Brain microvascular endothelial cell (primary cell): ENCODE measurements around the gene CHMP3.

Source experiments
- DNase-seq: peaks from one replicate; pipeline ENCODE4 v3.0.0-alpha.2; 2020
- H3K27ac ChIP-seq: fragments of 250-450 bp; sonication (Bioruptor Pico); 2 replicates; pipeline ENCODE4 v1.5.1; 2020; ENCODE audit warnings: mild to moderate bottlenecking, moderate library complexity
- H3K27me3 ChIP-seq: fragments of 250-450 bp; sonication (Bioruptor Pico); replicated peaks from 2 replicates; pipeline ENCODE4 v1.5.1; 2020; ENCODE audit warnings: mild to moderate bottlenecking
- H3K36me3 ChIP-seq: fragments of 250-450 bp; sonication (Bioruptor Pico); replicated peaks from 2 replicates; pipeline ENCODE4 v1.5.1; 2020; ENCODE audit warnings: mild to moderate bottlenecking
- H3K4me3 ChIP-seq: 2 replicates; pipeline ENCODE4 v1.5.1; 2011; ENCODE audit warnings: low read depth, mild to moderate bottlenecking, control low read depth, low read length, moderate library complexity
- in situ Hi-C: cut with HindIII; loops from 2 replicates; pipeline ENCODE4 v1.10.0; 2017; ENCODE audit warnings: low sequenced_read_pairs, low pct_ligation_motif_present
- TF ChIP-seq, protein P1 (sequence below): IDR thresholded peaks from 2 replicates; pipeline ENCODE4 v1.5.1; 2011; ENCODE audit warnings: low read depth, mild to moderate bottlenecking, moderate library complexity, low read length, control low read depth, inconsistent platforms; ENCODE audit errors: missing control alignments

Gene CHMP3

DNA sequence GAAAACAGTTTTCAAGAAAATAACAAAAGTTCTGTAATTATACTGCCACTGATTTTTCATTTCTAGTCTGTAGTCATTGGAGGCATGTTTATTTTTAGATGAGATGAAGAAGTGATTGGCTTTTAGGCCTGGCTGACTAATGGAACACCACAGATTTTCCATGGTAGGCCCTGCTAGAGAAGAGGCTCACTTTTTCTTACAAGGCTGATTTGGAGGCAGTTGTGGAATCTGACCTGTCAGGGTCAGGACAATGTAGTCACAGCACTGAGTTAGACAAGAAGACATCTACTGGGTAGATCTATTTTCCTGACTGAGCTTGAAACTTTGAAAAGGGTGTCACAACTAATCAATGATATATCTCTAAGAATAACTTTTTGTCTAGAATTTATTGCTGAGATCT, 78.1 kb downstream of the CHMP3 start:
- no peak for DNase-seq
- TF ChIP-seq, protein P1, sequence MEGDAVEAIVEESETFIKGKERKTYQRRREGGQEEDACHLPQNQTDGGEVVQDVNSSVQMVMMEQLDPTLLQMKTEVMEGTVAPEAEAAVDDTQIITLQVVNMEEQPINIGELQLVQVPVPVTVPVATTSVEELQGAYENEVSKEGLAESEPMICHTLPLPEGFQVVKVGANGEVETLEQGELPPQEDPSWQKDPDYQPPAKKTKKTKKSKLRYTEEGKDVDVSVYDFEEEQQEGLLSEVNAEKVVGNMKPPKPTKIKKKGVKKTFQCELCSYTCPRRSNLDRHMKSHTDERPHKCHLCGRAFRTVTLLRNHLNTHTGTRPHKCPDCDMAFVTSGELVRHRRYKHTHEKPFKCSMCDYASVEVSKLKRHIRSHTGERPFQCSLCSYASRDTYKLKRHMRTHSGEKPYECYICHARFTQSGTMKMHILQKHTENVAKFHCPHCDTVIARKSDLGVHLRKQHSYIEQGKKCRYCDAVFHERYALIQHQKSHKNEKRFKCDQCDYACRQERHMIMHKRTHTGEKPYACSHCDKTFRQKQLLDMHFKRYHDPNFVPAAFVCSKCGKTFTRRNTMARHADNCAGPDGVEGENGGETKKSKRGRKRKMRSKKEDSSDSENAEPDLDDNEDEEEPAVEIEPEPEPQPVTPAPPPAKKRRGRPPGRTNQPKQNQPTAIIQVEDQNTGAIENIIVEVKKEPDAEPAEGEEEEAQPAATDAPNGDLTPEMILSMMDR, result no peak
- H3K27me3 ChIP-seq, result no peaks in the 10 kb centered on the region
- peaks cover 81% of the 10 kb centered on the region for H3K36me3 ChIP-seq
- in situ Hi-C loops, result no loop called here
- H3K27ac ChIP-seq, result no peak overlapping the region
- no peak overlapping the region for H3K4me3 ChIP-seq

DNA sequence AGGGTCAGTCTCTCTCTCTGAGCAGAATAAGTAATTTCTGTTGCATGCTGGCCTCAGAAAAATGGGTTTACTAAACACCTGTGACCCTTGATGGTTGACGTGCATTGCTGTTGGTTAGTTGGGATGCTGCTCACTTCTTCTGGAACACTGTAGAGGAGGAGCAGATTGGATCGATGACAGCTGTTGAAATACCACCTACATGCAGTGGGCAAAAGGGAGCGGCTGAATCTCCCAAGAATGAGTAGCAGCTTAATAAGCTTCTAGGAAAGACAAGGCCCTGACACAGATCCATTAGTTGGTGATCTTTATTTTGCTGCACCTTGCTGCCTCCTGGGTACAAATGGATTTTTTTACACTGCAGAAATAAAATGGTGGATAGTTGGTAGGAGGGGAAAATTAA, 78.9 kb downstream of the CHMP3 start:
- DNase-seq, result no peak
- H3K4me3 ChIP-seq, result no peak overlapping the region
- H3K27me3 ChIP-seq, result no peaks in the 10 kb centered on the region
- in situ Hi-C loops, result no loop called here
- peaks cover 81% of the 10 kb centered on the region for H3K36me3 ChIP-seq
- no peak overlapping the region for H3K27ac ChIP-seq
- TF ChIP-seq, protein P1, result no peak

DNA sequence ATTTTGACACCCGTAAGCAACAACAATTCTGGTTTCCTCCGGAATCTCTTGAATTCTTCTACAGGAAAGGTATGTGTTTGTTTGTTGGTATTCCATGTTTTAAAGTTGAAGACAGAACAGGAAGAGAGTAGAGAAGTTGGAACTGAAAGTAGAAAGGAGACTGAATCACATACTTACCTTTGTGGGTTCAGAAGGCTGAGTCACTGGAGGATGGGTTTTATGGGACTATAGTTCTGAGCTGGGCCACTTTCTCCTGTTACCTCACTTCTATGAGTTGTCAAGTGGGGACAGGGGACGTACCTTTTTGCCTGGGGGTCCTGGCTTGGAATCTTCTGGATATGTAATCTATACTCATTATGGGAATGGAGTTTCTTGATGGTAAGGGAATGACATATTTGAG, 81.2 kb downstream of the CHMP3 start:
- DNase-seq, result no peak
- peaks cover 80% of the 10 kb centered on the region for H3K36me3 ChIP-seq

DNA sequence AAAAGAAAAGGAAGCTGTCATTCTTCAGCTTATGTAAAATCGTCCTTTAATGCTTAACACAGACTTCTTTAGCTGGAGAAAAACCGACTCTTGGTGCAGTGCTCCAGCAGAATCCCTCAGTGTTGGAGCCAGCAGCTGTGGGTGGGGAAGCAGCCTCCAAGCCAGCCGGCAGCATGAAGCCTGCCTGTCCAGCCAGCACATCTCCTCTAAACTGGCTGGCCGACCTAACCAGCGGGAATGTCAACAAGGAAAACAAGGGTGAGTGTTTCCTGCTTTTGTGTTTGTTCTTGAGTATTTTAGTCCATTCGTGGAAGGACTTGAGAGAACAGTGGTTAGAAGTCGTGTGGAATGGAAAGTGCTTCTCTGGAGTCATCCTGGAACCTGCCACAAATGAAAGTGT, 83.1 kb downstream of the CHMP3 start:
- Histone ChIP-seq H3K27me3 (no peaks in the 10 kb centered on the region), H3K36me3 (peaks cover 67% of the 10 kb centered on the region), H3K27ac (no peak overlapping the region), H3K4me3 (no peak overlapping the region)
- no peak for DNase-seq
- in situ Hi-C loops, result no loop called here
- TF ChIP-seq, protein P1, result no peak

More for the DNA sequence above, 81.2 kb downstream of the CHMP3 start:
- in situ Hi-C loops, result no loop called here
- no peak overlapping the region for H3K4me3 ChIP-seq
- TF ChIP-seq, protein P1, result no peak
- H3K27ac ChIP-seq, result no peak overlapping the region
- no peaks in the 10 kb centered on the region for H3K27me3 ChIP-seq

DNA sequence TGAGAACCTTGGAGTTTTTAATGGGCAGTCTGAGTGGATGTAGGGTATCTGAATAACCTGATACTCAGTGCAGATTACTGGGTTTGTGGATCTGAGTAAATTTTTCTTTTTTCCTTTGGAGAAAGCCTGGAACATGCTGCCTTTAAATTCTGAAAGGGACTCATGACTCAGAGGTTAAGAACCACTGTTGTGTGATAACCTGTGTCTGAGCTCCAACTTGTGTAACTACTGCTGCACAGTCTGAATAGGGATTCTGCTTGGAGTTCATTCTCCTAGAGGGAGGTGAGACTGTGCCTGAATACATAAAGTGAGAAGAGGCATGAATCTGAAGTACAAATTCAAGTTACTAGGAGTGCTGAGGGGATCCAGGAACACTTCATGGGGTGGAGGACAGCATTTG, 85.9 kb downstream of the CHMP3 start:
- in situ Hi-C loops, result no loop called here
- Histone ChIP-seq H3K27ac (no peak overlapping the region), H3K27me3 (no peaks in the 10 kb centered on the region), H3K36me3 (peaks cover 53% of the 10 kb centered on the region), H3K4me3 (no peak overlapping the region)
- TF ChIP-seq, protein P1, result no peak
- DNase-seq, result no peak

DNA sequence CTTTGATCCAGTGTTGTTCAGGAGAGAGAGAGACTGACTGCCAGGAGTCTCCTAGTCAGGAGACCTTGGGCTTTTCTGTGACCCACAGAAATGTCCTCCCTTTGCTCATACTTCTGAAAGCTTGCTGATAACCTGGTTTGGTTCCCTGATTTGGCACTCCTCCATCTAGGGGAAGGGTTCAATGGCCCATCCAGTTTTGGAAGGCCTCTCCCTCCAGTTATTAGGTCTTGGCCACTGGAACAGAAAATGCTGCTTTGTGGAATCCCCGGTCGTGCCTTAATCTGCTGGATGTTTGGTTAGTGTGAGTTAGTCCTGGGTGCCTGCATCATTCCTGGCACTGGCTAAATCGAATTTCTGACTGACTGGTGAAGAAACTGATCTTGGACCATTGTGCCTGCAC, 86.3 kb downstream of the CHMP3 start:
- no peaks in the 10 kb centered on the region for H3K27me3 ChIP-seq
- peaks cover 48% of the 10 kb centered on the region for H3K36me3 ChIP-seq
- H3K27ac ChIP-seq, result no peak overlapping the region
- in situ Hi-C loops, result no loop called here
- H3K4me3 ChIP-seq, result no peak overlapping the region
- TF ChIP-seq, protein P1, result no peak
- no peak for DNase-seq
